Chondrocyte (in vitro differentiated cells): Measurements from ENCODE around the gene STK4. TPM values are rescaled to one million over a fixed set of nuclear protein-coding genes. Genes with fewer than 3 reads are reported as not detected.

Experiments used
- DNase-seq: peaks from one replicate; pipeline ENCODE4 v3.0.0; 2021; ENCODE audit warnings: mixed read lengths, low spot score
- H3K27ac Mint-ChIP-seq: one replicate; pipeline ENCODE4 v1.8.0; 2021; ENCODE audit warnings: mild to moderate bottlenecking, moderate library complexity, mixed read lengths; ENCODE audit not compliant: unreplicated experiment
- H3K27me3 Mint-ChIP-seq: 2 replicates; pipeline ENCODE4 v1.8.0; 2021; ENCODE audit warnings: low read depth, mixed read lengths
- H3K36me3 Mint-ChIP-seq: 2 replicates; pipeline ENCODE4 v1.8.0; 2021; ENCODE audit warnings: low read depth, mixed read lengths
- H3K4me1 Mint-ChIP-seq: 2 replicates; pipeline ENCODE4 v1.8.0; 2021; ENCODE audit warnings: low read depth, mild to moderate bottlenecking, mixed read lengths
- H3K4me3 Mint-ChIP-seq: one replicate; pipeline ENCODE4 v1.8.0; 2021; ENCODE audit warnings: mild to moderate bottlenecking, moderate library complexity, mixed read lengths; ENCODE audit not compliant: unreplicated experiment
- H3K9me3 Mint-ChIP-seq: 2 replicates; pipeline ENCODE4 v1.8.0; 2021; ENCODE audit warnings: low read depth, mixed read lengths
- CTCF ChIP-seq: fragments of 200-600 bp; sonication (generic); IDR thresholded peaks from 2 replicates; pipeline ENCODE4 v1.5.0; 2021; ENCODE audit warnings: antibody characterized with exemption, mild to moderate bottlenecking, moderate library complexity
- total RNA-seq: library from RNA; stranded (reverse); gene quantifications from 3 replicates; pipeline ENCODE4 v1.2.1, GENCODE V29; 2021

The STK4 gene
- total RNA-seq, 1 donor from 2014 or later: 23.4 TPM

GRCh38 chr20:45039475-45039820 is 73.1 kb downstream of the STK4 start:
- Mint-ChIP-seq H3K4me1 (peaks cover 65% of the 10 kb centered on the region), H3K9me3 (no peaks in the 10 kb centered on the region), H3K27me3 (no peaks in the 10 kb centered on the region), H3K36me3 (no peaks in the 10 kb centered on the region), H3K27ac (no peak overlapping the region), H3K4me3 (no peak overlapping the region)
- no peak for DNase-seq
- TF ChIP-seq CTCF: no peak

GRCh38 chr20:45041464-45042337 is 75.4 kb downstream of the STK4 start:
- Mint-ChIP-seq H3K27me3 (no peaks in the 10 kb centered on the region), H3K9me3 (no peaks in the 10 kb centered on the region), H3K36me3 (no peaks in the 10 kb centered on the region), H3K4me3 (no peak overlapping the region), H3K27ac (peak overlapping the region; percentile 5), H3K4me1 (peaks cover 52% of the 10 kb centered on the region)
- TF ChIP-seq CTCF: no peak
- DNase-seq: no peak

GRCh38 chr20:45042978-45043377 is 76.7 kb downstream of the STK4 start:
- DNase-seq: no peak
- H3K27me3 Mint-ChIP-seq: no peaks in the 10 kb centered on the region
- no peaks in the 10 kb centered on the region for H3K36me3 Mint-ChIP-seq
- H3K4me1 Mint-ChIP-seq: peaks cover 39% of the 10 kb centered on the region
- no peak for TF ChIP-seq CTCF
- no peak overlapping the region for H3K27ac Mint-ChIP-seq
- no peaks in the 10 kb centered on the region for H3K9me3 Mint-ChIP-seq
- no peak overlapping the region for H3K4me3 Mint-ChIP-seq

- H3K9me3 Mint-ChIP-seq: no peaks in the 10 kb centered on the region
- H3K4me1 Mint-ChIP-seq: peaks cover 37% of the 10 kb centered on the region
- no peaks in the 10 kb centered on the region for H3K27me3 Mint-ChIP-seq
- H3K4me3 Mint-ChIP-seq: no peak overlapping the region
- H3K27ac Mint-ChIP-seq: no peak overlapping the region
- TF ChIP-seq CTCF: peak; percentile 97
- no peaks in the 10 kb centered on the region for H3K36me3 Mint-ChIP-seq
- no peak for DNase-seq
Observed at GRCh38 chr20:45044084-45044573, 77.8 kb downstream of the STK4 start.

GRCh38 chr20:45044601-45045000 is 78.3 kb downstream of the STK4 start:
- DNase-seq: no peak
- Mint-ChIP-seq H3K27ac (no peak overlapping the region), H3K27me3 (no peaks in the 10 kb centered on the region), H3K4me3 (no peak overlapping the region), H3K36me3 (no peaks in the 10 kb centered on the region), H3K4me1 (peaks cover 37% of the 10 kb centered on the region), H3K9me3 (no peaks in the 10 kb centered on the region)
- TF ChIP-seq CTCF: no peak
